Keratinocyte (primary cell): ENCODE data around the gene TMEM238L. TPM values are rescaled to one million over a fixed set of nuclear protein-coding genes. Genes with fewer than 3 reads are reported as not detected.

Experiments
- DNase-seq: peaks from one replicate; pipeline ENCODE4 v3.0.0-alpha.2; 2011; ENCODE audit warnings: low read depth, missing footprints, low spot score
- FAIRE-seq: peaks from 2 replicates; lab custom pipeline; 2011; peaks lifted over from hg19 to GRCh38; lab: Jason Lieb, UNC
- H2AFZ ChIP-seq: 2 replicates; pipeline ENCODE4 v1.6.0; 2012; ENCODE audit warnings: low read length, control low read depth, inconsistent platforms; ENCODE audit not compliant: control insufficient read depth
- H3K27ac ChIP-seq: 2 replicates; pipeline ENCODE4 v1.5.1; 2011; ENCODE audit warnings: low read length; ENCODE audit not compliant: control insufficient read depth, insufficient read depth
- H3K27me3 ChIP-seq: 3 replicates; pipeline ENCODE4 v1.6.0; 2011; ENCODE audit warnings: low read length; ENCODE audit not compliant: control insufficient read depth, insufficient read depth; ENCODE audit errors: extremely low read depth
- H3K36me3 ChIP-seq, 2 experiments: 2 replicates in 1 of 2; 3 replicates in 1 of 2; pipeline ENCODE4 v1.5.1; 2011; ENCODE audit warnings: low read length in 2 of 2, mild to moderate bottlenecking in 1 of 2; ENCODE audit not compliant: control insufficient read depth in 2 of 2, insufficient read depth in 2 of 2; ENCODE audit errors: extremely low read depth in 1 of 2
- H3K4me1 ChIP-seq: 3 replicates; pipeline ENCODE4 v1.5.1; 2011; ENCODE audit warnings: low read length; ENCODE audit not compliant: control insufficient read depth, insufficient read depth; ENCODE audit errors: extremely low read depth
- H3K4me2 ChIP-seq: 3 replicates; pipeline ENCODE4 v1.6.0; 2011; ENCODE audit warnings: low read depth, low read length; ENCODE audit not compliant: control insufficient read depth, insufficient read depth; ENCODE audit errors: extremely low read depth
- H3K4me3 ChIP-seq, 3 experiments: fragments of 200-600 bp in 1 of 3; sonication (generic) in 1 of 3; 2 replicates in 2 of 3; 3 replicates in 1 of 3; pipeline ENCODE4 v1.5.1; 2011 to 2016; ENCODE audit warnings: low read length in 3 of 3, mild to moderate bottlenecking in 3 of 3, control low read depth in 2 of 3, inconsistent platforms in 1 of 3, low read depth in 1 of 3, mixed read lengths in 1 of 3, mixed run types in 1 of 3, moderate library complexity in 1 of 3; ENCODE audit not compliant: control insufficient read depth in 2 of 3, insufficient read depth in 2 of 3; ENCODE audit errors: extremely low read depth in 1 of 3
- H3K79me2 ChIP-seq: 2 replicates; pipeline ENCODE4 v1.6.0; 2012; ENCODE audit warnings: low read length; ENCODE audit not compliant: control insufficient read depth, insufficient read depth
- H3K9ac ChIP-seq: 3 replicates; pipeline ENCODE4 v1.6.0; 2011; ENCODE audit warnings: low read length; ENCODE audit not compliant: control insufficient read depth, insufficient read depth; ENCODE audit errors: extremely low read depth
- H3K9me1 ChIP-seq: 3 replicates; pipeline ENCODE4 v1.6.0; 2011; ENCODE audit warnings: low read length; ENCODE audit not compliant: control insufficient read depth, insufficient read depth; ENCODE audit errors: extremely low read depth
- H3K9me3 ChIP-seq: 2 replicates; pipeline ENCODE4 v1.5.1; 2012; ENCODE audit warnings: low read depth, low read length; ENCODE audit not compliant: control insufficient read depth
- H4K20me1 ChIP-seq: 3 replicates; pipeline ENCODE4 v1.6.0; 2011; ENCODE audit warnings: low read length; ENCODE audit not compliant: control insufficient read depth, insufficient read depth; ENCODE audit errors: extremely low read depth
- CTCF ChIP-seq, 3 experiments: IDR thresholded peaks in 1 of 3; conservative IDR thresholded peaks in 1 of 3; optimal IDR thresholded peaks in 1 of 3; 2 replicates in 2 of 3; 3 replicates in 1 of 3; pipeline versions ENCODE3 to v1.5.1; 2011; ENCODE audit warnings: low read length in 3 of 3, mild to moderate bottlenecking in 3 of 3, moderate library complexity in 2 of 3, control low read depth in 1 of 3, inconsistent platforms in 1 of 3; ENCODE audit not compliant: insufficient read depth in 2 of 3; ENCODE audit errors: extremely low read depth in 1 of 3
- EZH2 ChIP-seq: IDR thresholded peaks from one replicate; pipeline ENCODE4 v1.6.1; 2012; ENCODE audit warnings: inconsistent platforms, mild to moderate bottlenecking, low read length, moderate library complexity
- dilution Hi-C: fragments of 300-500 bp; cut with MboI; formaldehyde crosslinking; loops from one replicate; pipeline ENCODE4 v1.7.0; 2020; ENCODE audit warnings: low sequenced_read_pairs; ENCODE audit not compliant: extremely low pct_ligation_motif_present
- polyA plus RNA-seq, 5 experiments: library from polyadenylated mRNA; depleted of rRNA in 3 of 5; stranded (reverse) in 3 of 5; stranded (forward) in 1 of 5; unstranded in 1 of 5; fragments of >200 nt; gene quantifications; 1 replicate in 1 of 5; 2 replicates in 3 of 5; 3 replicates in 1 of 5; pipeline versions ENCODE4 v1.2.1 to v1.2.3, GENCODE V29; 2011 to 2012; ENCODE audit warnings: missing spikeins in 2 of 5, low read depth in 1 of 5, low replicate concordance in 1 of 5
- small RNA-seq, 3 experiments: library from RNA; depleted of rRNA; stranded (forward); fragments of <200 nt; gene quantifications; one replicate each; pipeline ENCODE3, GENCODE V24; 2012; ENCODE audit warnings: low read depth in 3 of 3, low replicate concordance in 1 of 3; ENCODE audit not compliant: insufficient read length in 3 of 3

TMEM238L gene
- polyA plus RNA-seq, 1 donor (not counting 4 experiments of a cell fraction or from before 2014, with no cell fraction given) = not detected

GRCh38 chr17:10745231-10745630 is 58.7 kb downstream of the TMEM238L start:
- H3K9me1 ChIP-seq = no peaks in the 10 kb centered on the region
- no peak for DNase-seq
- TF ChIP-seq EZH2 (no peak), CTCF (optimal IDR thresholded peaks at IDR 0.05 in 1 of 3, IDR thresholded peaks at IDR 0.05 in 1 of 3, conservative IDR thresholded peaks at IDR 0.05 in 1 of 3; ENCODE audit: extremely low read depth in 1 of 3, insufficient read depth in 2 of 3, low read length in 3 of 3) (no peak)
- H3K9me3 ChIP-seq = no peaks in the 10 kb centered on the region
- H2AFZ ChIP-seq = no peak overlapping the region
- peaks cover 10% of the 10 kb centered on the region for H3K4me1 ChIP-seq
- H3K79me2 ChIP-seq = no peaks in the 10 kb centered on the region
- no peak overlapping the region for H3K4me2 ChIP-seq
- H3K9ac ChIP-seq = no peak overlapping the region
- no peaks in the 10 kb centered on the region for H4K20me1 ChIP-seq
- no peak overlapping the region for H3K27ac ChIP-seq
- no peak overlapping the region for H3K4me3 ChIP-seq
- peaks cover 14% of the 10 kb centered on the region for H3K27me3 ChIP-seq
- no peaks in the 10 kb centered on the region for H3K36me3 ChIP-seq
- FAIRE-seq = peak; percentile 49
- dilution Hi-C loops = no loop called here

Small RNA genes within 50 kb of the gene (small RNA-seq; reads per million reads assigned to genes)
- gene AC015908.2 = 0 to 0.07 (median 0) reads per million in 3 experiments
- 0 reads per million in 3 experiments for gene TMEM238L

Other genes starting within 250 kb of the TMEM238L start
- gene MYH3, start 146.8 kb downstream of the TMEM238L start, polyA plus RNA-seq = 0.67 to 0.83 TPM (median 0.76 TPM) in 3 replicates
- gene SCO1, start 106.6 kb downstream of the TMEM238L start, polyA plus RNA-seq = 20.8 to 28.3 TPM (median 22.8 TPM) in 3 replicates
- gene ADPRM, start 106.5 kb downstream of the TMEM238L start, polyA plus RNA-seq = 9.9 to 15.0 TPM (median 14.2 TPM) in 3 replicates
- gene TMEM220, start 74.1 kb downstream of the TMEM238L start, polyA plus RNA-seq = 2.1 to 3.3 TPM (median 2.4 TPM) in 3 replicates
- gene PIRT, start 34.0 kb upstream of the TMEM238L start, polyA plus RNA-seq = not detected in 3 replicates